H1 (cell line): ENCODE measurements around the gene GPS1. TPM values are rescaled to one million over a fixed set of nuclear protein-coding genes. Genes with fewer than 3 reads are reported as not detected.

Source experiments
- CTCF ChIA-PET: fragments of 300-600 bp; sonication (Branson Sonifier 250); formaldehyde crosslinking; loops from one replicate; lab custom pipeline; 2021; ENCODE audit not compliant: partially characterized antibody; lab: Charles Lee
- POLR2A ChIA-PET: fragments of 300-600 bp; sonication (Branson Sonifier 250); formaldehyde crosslinking; loops from one replicate; lab custom pipeline; 2021; ENCODE audit warnings: inconsistent platforms; ENCODE audit not compliant: partially characterized antibody; lab: Charles Lee
- DNase-seq, 2 experiments: peaks; one replicate each; pipeline versions ENCODE4 v3.0.0 to v3.0.0-alpha.2; 2010 to 2022; ENCODE audit warnings: low spot score in 2 of 2, low read depth in 1 of 2, mixed read lengths in 1 of 2
- FAIRE-seq: peaks from 2 replicates; lab custom pipeline; 2011; peaks lifted over from hg19 to GRCh38; lab: Jason Lieb, UNC
- H2AFZ ChIP-seq: 2 replicates; pipeline ENCODE4 v1.8.1; 2012; ENCODE audit warnings: low read length, inconsistent platforms
- H2AK5ac ChIP-seq: 2 replicates; pipeline ENCODE4 v1.6.1; 2013; ENCODE audit warnings: low read depth, low read length
- H2BK120ac ChIP-seq: replicated peaks from 2 replicates; pipeline ENCODE3; 2013; ENCODE audit warnings: low read depth, low read length, inconsistent platforms
- H2BK12ac ChIP-seq: 2 replicates; pipeline ENCODE4 v1.6.1; 2013; ENCODE audit warnings: low read depth, low read length
- H2BK15ac ChIP-seq: 2 replicates; pipeline ENCODE4 v1.6.1; 2013; ENCODE audit warnings: low read length
- H2BK20ac ChIP-seq: 2 replicates; pipeline ENCODE4 v1.6.1; 2013; ENCODE audit warnings: low read length
- H2BK5ac ChIP-seq: 2 replicates; pipeline ENCODE4 v1.6.1; 2013; ENCODE audit warnings: low read depth, low read length
- H3K14ac ChIP-seq: 2 replicates; pipeline ENCODE4 v1.6.1; 2013; ENCODE audit warnings: inconsistent platforms; ENCODE audit not compliant: insufficient read length
- H3K18ac ChIP-seq: 2 replicates; pipeline ENCODE4 v1.6.1; 2013; ENCODE audit warnings: low read length; ENCODE audit errors: extremely low read depth
- H3K23ac ChIP-seq: 2 replicates; pipeline ENCODE4 v1.6.1; 2013; ENCODE audit warnings: inconsistent platforms; ENCODE audit not compliant: insufficient read length
- H3K23me2 ChIP-seq: 2 replicates; pipeline ENCODE4 v1.6.1; 2013; ENCODE audit warnings: low read depth, low read length
- H3K27ac ChIP-seq: 2 replicates; pipeline ENCODE4 v1.6.1; 2011; ENCODE audit warnings: low read depth, low read length, inconsistent platforms
- H3K27me3 ChIP-seq, 4 experiments: replicated peaks in 1 of 4; 1 replicate in 1 of 4; 2 replicates in 3 of 4; pipeline versions ENCODE4 v1.6.1 to v1.8.1; 2011 to 2013; ENCODE audit warnings: low read length in 3 of 4, mild to moderate bottlenecking in 3 of 4, inconsistent platforms in 2 of 4, mixed read lengths in 2 of 4, moderate library complexity in 1 of 4; ENCODE audit not compliant: control insufficient read depth in 3 of 4, insufficient read depth in 3 of 4; ENCODE audit errors: extremely low read depth in 1 of 4
- H3K36me3 ChIP-seq, 4 experiments: 2 replicates each; pipeline versions ENCODE4 v1.6.1 to v1.8.1; 2011 to 2013; ENCODE audit warnings: mild to moderate bottlenecking in 4 of 4, low read length in 3 of 4, moderate library complexity in 2 of 4, control low read depth in 1 of 4, inconsistent platforms in 1 of 4; ENCODE audit not compliant: insufficient read depth in 4 of 4, control insufficient read depth in 2 of 4
- H3K4ac ChIP-seq: replicated peaks from 2 replicates; pipeline ENCODE3; 2013; ENCODE audit warnings: low read length, low read depth, mixed read lengths, inconsistent platforms; ENCODE audit not compliant: insufficient read length
- H3K4me1 ChIP-seq, 4 experiments: replicated peaks in 1 of 4; 1 replicate in 1 of 4; 2 replicates in 3 of 4; pipeline versions ENCODE4 v1.6.1 to v1.8.1; 2011 to 2013; ENCODE audit warnings: low read length in 3 of 4, inconsistent platforms in 2 of 4, mixed read lengths in 1 of 4; ENCODE audit not compliant: insufficient read depth in 4 of 4, control insufficient read depth in 3 of 4
- H3K4me2 ChIP-seq, 2 experiments: 2 replicates each; pipeline versions ENCODE4 v1.6.1 to v1.8.1; 2011 to 2013; ENCODE audit warnings: low read depth in 2 of 2, low read length in 2 of 2, control low read depth in 1 of 2, inconsistent platforms in 1 of 2, mild to moderate bottlenecking in 1 of 2; ENCODE audit not compliant: insufficient read depth in 1 of 2
- H3K4me3 ChIP-seq, 4 experiments: fragments of 200-600, 300-600 bp in 1 of 4; sonication (generic), shearing (Covaris generic), sonication (Bioruptor Twin) in 1 of 4; 2 replicates each; pipeline versions ENCODE4 v1.5.1 to v1.8.1; 2011 to 2016; ENCODE audit warnings: low read length in 4 of 4, low read depth in 3 of 4, control low read depth in 2 of 4, inconsistent platforms in 2 of 4, mild to moderate bottlenecking in 2 of 4, mixed read lengths in 1 of 4, moderate library complexity in 1 of 4; ENCODE audit not compliant: insufficient read depth in 2 of 4; ENCODE audit errors: extremely low read depth in 1 of 4
- H3K56ac ChIP-seq: replicated peaks from 2 replicates; pipeline ENCODE3; 2013; ENCODE audit warnings: low read depth, mild to moderate bottlenecking, mixed read lengths, low read length, inconsistent platforms; ENCODE audit not compliant: insufficient read length
- H3K79me1 ChIP-seq: 2 replicates; pipeline ENCODE4 v1.6.1; 2013; ENCODE audit warnings: low read depth, low read length, control low read depth
- H3K79me2 ChIP-seq, 2 experiments: 2 replicates each; pipeline versions ENCODE4 v1.6.1 to v1.8.1; 2012 to 2013; ENCODE audit warnings: low read length in 2 of 2, mild to moderate bottlenecking in 2 of 2, inconsistent platforms in 1 of 2; ENCODE audit not compliant: insufficient read depth in 2 of 2, control insufficient read depth in 1 of 2
- H3K9ac ChIP-seq, 4 experiments: replicated peaks in 1 of 4; 1 replicate in 1 of 4; 2 replicates in 3 of 4; pipeline versions ENCODE4 v1.6.1 to v1.8.1; 2011 to 2013; ENCODE audit warnings: low read depth in 3 of 4, low read length in 3 of 4, control low read depth in 2 of 4, mild to moderate bottlenecking in 2 of 4, moderate library complexity in 2 of 4, inconsistent platforms in 1 of 4; ENCODE audit errors: extremely low read depth in 1 of 4
- H3K9me3 ChIP-seq, 2 experiments: 2 replicates each; pipeline versions ENCODE4 v1.6.1 to v1.8.1; 2012 to 2013; ENCODE audit warnings: mild to moderate bottlenecking in 2 of 2, moderate library complexity in 2 of 2, control low read depth in 1 of 2, inconsistent platforms in 1 of 2, low read depth in 1 of 2, low read length in 1 of 2, mixed read lengths in 1 of 2; ENCODE audit not compliant: insufficient read depth in 2 of 2
- H4K20me1 ChIP-seq, 2 experiments: replicated peaks in 1 of 2; 2 replicates each; pipeline versions ENCODE3 to v1.8.1; 2011 to 2013; ENCODE audit warnings: inconsistent platforms in 2 of 2, low read length in 2 of 2, mild to moderate bottlenecking in 1 of 2; ENCODE audit not compliant: insufficient read depth in 2 of 2, control insufficient read depth in 1 of 2
- H4K5ac ChIP-seq: 2 replicates; pipeline ENCODE4 v1.6.1; 2013; ENCODE audit warnings: low read length, low read depth, mixed read lengths, inconsistent platforms; ENCODE audit not compliant: insufficient read length
- H4K8ac ChIP-seq: 2 replicates; pipeline ENCODE4 v1.8.0; 2013; ENCODE audit warnings: mild to moderate bottlenecking, moderate library complexity, low read length, inconsistent platforms; ENCODE audit not compliant: insufficient read depth; ENCODE audit errors: extremely low read depth
- H4K91ac ChIP-seq: replicated peaks from 2 replicates; pipeline ENCODE3; 2013; ENCODE audit warnings: low read length, mixed read lengths, inconsistent platforms; ENCODE audit not compliant: insufficient read length
- EGR1 ChIP-seq: IDR thresholded peaks from 2 replicates; pipeline ENCODE4 v1.6.1; 2011; ENCODE audit warnings: low read depth, low read length, borderline replicate concordance
- HDAC2 ChIP-seq, 2 experiments: fragments of 300-600 bp in 1 of 2; sonication (generic) in 1 of 2; IDR thresholded peaks; 2 replicates each; pipeline ENCODE4 v1.6.1; 2011 to 2012; ENCODE audit warnings: low read depth in 2 of 2, low read length in 2 of 2, mild to moderate bottlenecking in 2 of 2, moderate library complexity in 2 of 2, borderline replicate concordance in 1 of 2, inconsistent platforms in 1 of 2
- ZNF274 ChIP-seq: IDR thresholded peaks from 2 replicates; pipeline ENCODE4 v1.7.0; 2012; ENCODE audit warnings: low read length, borderline replicate concordance; ENCODE audit errors: extremely low read depth
- whole genome bisulfite sequencing, 2 experiments: shearing (Covaris generic) in 1 of 2; methylation state at CpG; one replicate each; pipeline versions ENCODE4 v1.1.6 to v1.1.7; 2013 to 2015; ENCODE audit warnings: low lambda C conversion rate in 2 of 2, mixed read lengths in 2 of 2, inconsistent platforms in 1 of 2, low coverage in 1 of 2, missing lambda C conversion rate in 1 of 2; ENCODE audit not compliant: insufficient replicate concordance in 2 of 2, insufficient coverage in 1 of 2, insufficient read length in 1 of 2; ENCODE audit errors: extremely low coverage in 1 of 2, missing lambda C conversion rate in 1 of 2; 5-methylcytosine and 5-hydroxymethylcytosine counted together
- polyA plus RNA-seq, 7 experiments: library from polyadenylated mRNA; depleted of rRNA in 3 of 7; stranded (reverse) in 5 of 7; unstranded in 2 of 7; fragments of >200 nt in 5 of 7; fragments of 200-250 nt in 2 of 7; gene quantifications; 1 replicate in 5 of 7; 2 replicates in 1 of 7; 4 replicates in 1 of 7; pipeline versions ENCODE4 v1.2.1 to v1.2.3, GENCODE V29; 2011 to 2013; ENCODE audit warnings: missing spikeins in 2 of 7, mixed read lengths in 2 of 7
- total RNA-seq: library from RNA; stranded (reverse); fragmentation: NEBNext Ultra II Directional; extraction: Animal tissue kit (Norgen Biotek cat#: 25700); gene quantifications from 2 replicates; pipeline ENCODE4 v1.2.1, GENCODE V29; 2021
- TF ChIP-seq, protein P1 (sequence below): IDR thresholded peaks from 2 replicates; pipeline ENCODE4 v1.6.1; 2012; ENCODE audit warnings: low read length, inconsistent platforms
- TF ChIP-seq, protein P2 (sequence below), 3 experiments: IDR thresholded peaks; 1 replicate in 2 of 3; 2 replicates in 1 of 3; pipeline versions ENCODE4 v1.5.1 to v1.6.1; 2011; ENCODE audit warnings: low read length in 3 of 3, mild to moderate bottlenecking in 3 of 3, inconsistent platforms in 2 of 3, low read depth in 1 of 3, moderate library complexity in 1 of 3; ENCODE audit not compliant: insufficient read depth in 1 of 3; ENCODE audit errors: control extremely low read depth in 1 of 3
- TF ChIP-seq, protein P3 (sequence below): IDR thresholded peaks from 2 replicates; pipeline ENCODE4 v1.6.1; 2011; ENCODE audit warnings: low read depth, mild to moderate bottlenecking, low read length; ENCODE audit not compliant: insufficient read depth

The GPS1 gene
- total and polyA plus RNA-seq, 2 of the 8 experiments (the other 6 are each of a cell fraction or from before 2014, with no cell fraction given) = 153 to 277 TPM

DNA sequence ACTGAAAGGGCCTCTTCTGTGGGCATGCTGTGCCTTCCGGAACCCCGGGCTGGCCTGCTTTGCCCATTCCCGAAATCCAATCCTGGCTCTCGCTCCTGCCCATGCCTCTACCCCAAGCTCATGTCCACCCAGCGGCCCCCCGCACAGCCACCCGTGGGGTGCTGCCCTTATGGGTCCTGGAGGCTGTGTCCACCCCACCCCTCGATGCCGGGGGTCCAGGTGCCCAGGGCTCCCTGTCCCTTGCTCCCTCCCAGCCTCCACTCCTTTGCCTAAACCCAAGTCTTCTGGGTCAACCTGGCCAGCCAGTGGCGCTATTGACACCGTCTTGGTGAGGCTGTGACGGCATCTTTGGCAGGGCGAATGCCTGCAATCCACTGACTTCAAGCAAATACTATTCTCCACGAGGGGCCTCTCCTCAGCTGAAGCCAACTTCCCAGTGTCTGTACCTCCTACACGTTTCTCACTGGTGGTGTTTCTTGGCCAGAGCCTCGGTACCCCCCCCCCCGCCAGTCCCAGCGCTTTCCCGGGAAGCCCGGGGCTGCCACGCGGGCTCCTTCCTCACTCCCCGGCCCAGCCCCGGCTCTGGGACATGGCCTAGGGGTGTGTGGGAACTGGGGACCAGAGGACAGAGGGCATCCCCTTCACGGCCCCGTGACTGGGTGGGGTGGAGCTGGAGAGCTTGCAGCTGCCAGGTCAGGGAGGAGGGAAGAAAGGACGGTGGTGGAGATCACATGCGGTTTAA lies 26.1 kb downstream of the GPS1 start:
- Histone ChIP-seq H2BK12ac (no peak overlapping the region), H3K4me3 (no peak overlapping the region), H3K4ac (no peak overlapping the region), H2BK15ac (no peak overlapping the region), H3K27me3 (no peaks in the 10 kb centered on the region; a peak in 1 of 7 replicates), H3K36me3 (peaks cover 28 to 51% (median 38%) of the 10 kb centered on the region in 4 experiments), H3K4me1 (no peaks in the 10 kb centered on the region), H3K79me1 (peaks cover 5% of the 10 kb centered on the region), H3K9me3 (no peaks in the 10 kb centered on the region), H3K23ac (no peak overlapping the region), H3K27ac (no peak overlapping the region), H2AFZ (no peak overlapping the region), H4K91ac (no peak overlapping the region), H4K8ac (0 out of 2 replicates have a peak overlapping the region, but pooled peaks have one; percentile 68), H4K5ac (no peak overlapping the region), H3K18ac (no peak overlapping the region), H2BK20ac (no peak overlapping the region), H3K56ac (no peak overlapping the region), H3K14ac (no peak overlapping the region), H4K20me1 (peaks cover 18 to 28% of the 10 kb centered on the region in 2 experiments), H2BK120ac (no peak overlapping the region), H2BK5ac (no peak overlapping the region), H3K23me2 (no peaks in the 10 kb centered on the region), H3K79me2 (no peaks in the 10 kb centered on the region), H3K4me2 (no peak overlapping the region), H2AK5ac (no peak overlapping the region), H3K9ac (no peak overlapping the region)
- no peak for DNase-seq
- WGBS, 2 experiments = 82% methylated on average over 23 of the region's 28 CpGs; no CpG with 5 or more reads in 1 of the 2 experiments
- FAIRE-seq = no peak
- ChIA-PET CTCF (interaction anchor here (0.6 to 2.7 kb wide), 14 partner anchors 10 to 208 kb away, joined by 3 to 16 read pairs (median 3); partner anchors contain the start of gene FASN), POLR2A (interaction anchor here (1.1 to 12.5 kb wide), 12 partner anchors 11 to 60 kb away, joined by 3 to 105 read pairs (median 7); partner anchors contain the start of genes DUS1L, FASN, GPS1 and RAC3)
- TF ChIP-seq, protein P1, sequence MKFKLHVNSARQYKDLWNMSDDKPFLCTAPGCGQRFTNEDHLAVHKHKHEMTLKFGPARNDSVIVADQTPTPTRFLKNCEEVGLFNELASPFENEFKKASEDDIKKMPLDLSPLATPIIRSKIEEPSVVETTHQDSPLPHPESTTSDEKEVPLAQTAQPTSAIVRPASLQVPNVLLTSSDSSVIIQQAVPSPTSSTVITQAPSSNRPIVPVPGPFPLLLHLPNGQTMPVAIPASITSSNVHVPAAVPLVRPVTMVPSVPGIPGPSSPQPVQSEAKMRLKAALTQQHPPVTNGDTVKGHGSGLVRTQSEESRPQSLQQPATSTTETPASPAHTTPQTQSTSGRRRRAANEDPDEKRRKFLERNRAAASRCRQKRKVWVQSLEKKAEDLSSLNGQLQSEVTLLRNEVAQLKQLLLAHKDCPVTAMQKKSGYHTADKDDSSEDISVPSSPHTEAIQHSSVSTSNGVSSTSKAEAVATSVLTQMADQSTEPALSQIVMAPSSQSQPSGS = no peak
- TF ChIP-seq ZNF274 (no peak), EGR1 (no peak), HDAC2 (IDR thresholded peaks at IDR 0.05; ENCODE audit: borderline replicate concordance in 1 of 2, low read depth in 2 of 2, low read length in 2 of 2) (no peak)
- TF ChIP-seq, protein P2, sequence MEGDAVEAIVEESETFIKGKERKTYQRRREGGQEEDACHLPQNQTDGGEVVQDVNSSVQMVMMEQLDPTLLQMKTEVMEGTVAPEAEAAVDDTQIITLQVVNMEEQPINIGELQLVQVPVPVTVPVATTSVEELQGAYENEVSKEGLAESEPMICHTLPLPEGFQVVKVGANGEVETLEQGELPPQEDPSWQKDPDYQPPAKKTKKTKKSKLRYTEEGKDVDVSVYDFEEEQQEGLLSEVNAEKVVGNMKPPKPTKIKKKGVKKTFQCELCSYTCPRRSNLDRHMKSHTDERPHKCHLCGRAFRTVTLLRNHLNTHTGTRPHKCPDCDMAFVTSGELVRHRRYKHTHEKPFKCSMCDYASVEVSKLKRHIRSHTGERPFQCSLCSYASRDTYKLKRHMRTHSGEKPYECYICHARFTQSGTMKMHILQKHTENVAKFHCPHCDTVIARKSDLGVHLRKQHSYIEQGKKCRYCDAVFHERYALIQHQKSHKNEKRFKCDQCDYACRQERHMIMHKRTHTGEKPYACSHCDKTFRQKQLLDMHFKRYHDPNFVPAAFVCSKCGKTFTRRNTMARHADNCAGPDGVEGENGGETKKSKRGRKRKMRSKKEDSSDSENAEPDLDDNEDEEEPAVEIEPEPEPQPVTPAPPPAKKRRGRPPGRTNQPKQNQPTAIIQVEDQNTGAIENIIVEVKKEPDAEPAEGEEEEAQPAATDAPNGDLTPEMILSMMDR (IDR thresholded peaks at IDR 0.05; ENCODE audit: control extremely low read depth in 1 of 3, insufficient read depth in 1 of 3, low read depth in 1 of 3, low read length in 3 of 3) = peak; percentile 26 to 44 (median 33)
- TF ChIP-seq, protein P3, sequence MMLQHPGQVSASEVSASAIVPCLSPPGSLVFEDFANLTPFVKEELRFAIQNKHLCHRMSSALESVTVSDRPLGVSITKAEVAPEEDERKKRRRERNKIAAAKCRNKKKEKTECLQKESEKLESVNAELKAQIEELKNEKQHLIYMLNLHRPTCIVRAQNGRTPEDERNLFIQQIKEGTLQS = no peak
